ENCODE data around the gene MIB2. TPM values are rescaled to one million over a fixed set of nuclear protein-coding genes. Genes with fewer than 3 reads are reported as not detected.

The MIB2 gene
- total and polyA plus RNA-seq, 2 of the 4 experiments (the other 2 are of a cell fraction): 17.2 to 47.8 TPM

DNA sequence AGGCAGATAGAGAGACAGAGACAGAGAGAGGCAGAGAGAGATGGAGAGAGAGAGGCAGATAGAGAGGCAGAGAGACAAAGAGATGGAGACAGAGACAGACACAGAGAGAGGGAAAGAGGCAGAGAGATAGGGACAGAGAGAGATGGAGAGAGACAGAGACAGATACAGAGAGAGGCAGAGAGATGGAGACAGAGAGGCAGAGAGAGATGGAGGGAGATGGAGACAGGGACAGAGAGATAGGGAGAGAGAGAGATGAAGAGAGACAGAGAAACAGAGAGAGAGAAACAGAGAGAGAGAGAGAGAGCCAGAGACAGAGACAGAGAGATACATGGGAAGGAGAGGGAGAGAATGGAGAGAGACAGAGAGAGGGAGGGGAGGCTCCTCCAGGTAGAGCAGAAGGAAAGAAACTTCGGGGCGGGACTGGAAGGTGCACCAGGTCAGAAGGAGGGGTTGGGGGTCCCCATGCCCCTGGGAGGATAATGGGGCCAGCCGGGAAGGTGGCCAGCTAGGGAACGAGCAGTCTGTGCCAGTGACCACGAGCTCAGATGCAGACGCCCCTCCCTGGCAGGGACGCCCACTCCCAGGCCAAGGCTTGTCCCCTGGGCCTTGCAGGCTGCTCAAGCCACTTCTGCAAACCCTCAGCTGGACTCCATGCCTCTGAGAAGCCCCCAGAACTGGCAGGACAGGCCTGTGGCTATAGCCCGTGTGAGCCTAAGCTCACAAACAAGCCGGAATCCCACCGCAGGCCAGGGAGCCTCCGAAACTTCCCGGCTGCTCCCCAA is 18.6 kb upstream of the MIB2 start:
- no peak overlapping the region for H3K4ac ChIP-seq (ENCODE audit: low read depth, low read length)
- H2AK9ac ChIP-seq (replicated peaks; ENCODE audit: low read depth, low read length, poor library complexity): no peak overlapping the region
- H2AFZ ChIP-seq (replicated peaks; ENCODE audit: low read length, poor library complexity): peak overlapping the region; percentile 14
- no peaks in the 10 kb centered on the region for H3K9me1 ChIP-seq (ENCODE audit: insufficient read depth, low read length)
- POLR2A ChIA-PET (ENCODE audit: unreplicated experiment): no interaction called here
- H3K9ac ChIP-seq (ENCODE audit: low read depth, low read length): no peak overlapping the region
- TF ChIP-seq ELK1 (IDR thresholded peaks at IDR 0.05; ENCODE audit: borderline replicate concordance, low read depth, low read length) (no peak), MXI1 (IDR thresholded peaks at IDR 0.05; ENCODE audit: borderline replicate concordance, low read depth, low read length) (no peak), SMC3 (IDR thresholded peaks at IDR 0.05; ENCODE audit: low read depth, low read length) (no peak), BHLHE40 (IDR thresholded peaks at IDR 0.05; ENCODE audit: low read depth, low read length) (no peak), NFE2L2 (IDR thresholded peaks at IDR 0.05; ENCODE audit: low read depth, low read length) (no peak), USF2 (IDR thresholded peaks at IDR 0.05; ENCODE audit: low read depth, low read length) (no peak), CHD1 (IDR thresholded peaks at IDR 0.05; ENCODE audit: low read depth, low read length) (no peak)
- TF ChIP-seq, protein P1, sequence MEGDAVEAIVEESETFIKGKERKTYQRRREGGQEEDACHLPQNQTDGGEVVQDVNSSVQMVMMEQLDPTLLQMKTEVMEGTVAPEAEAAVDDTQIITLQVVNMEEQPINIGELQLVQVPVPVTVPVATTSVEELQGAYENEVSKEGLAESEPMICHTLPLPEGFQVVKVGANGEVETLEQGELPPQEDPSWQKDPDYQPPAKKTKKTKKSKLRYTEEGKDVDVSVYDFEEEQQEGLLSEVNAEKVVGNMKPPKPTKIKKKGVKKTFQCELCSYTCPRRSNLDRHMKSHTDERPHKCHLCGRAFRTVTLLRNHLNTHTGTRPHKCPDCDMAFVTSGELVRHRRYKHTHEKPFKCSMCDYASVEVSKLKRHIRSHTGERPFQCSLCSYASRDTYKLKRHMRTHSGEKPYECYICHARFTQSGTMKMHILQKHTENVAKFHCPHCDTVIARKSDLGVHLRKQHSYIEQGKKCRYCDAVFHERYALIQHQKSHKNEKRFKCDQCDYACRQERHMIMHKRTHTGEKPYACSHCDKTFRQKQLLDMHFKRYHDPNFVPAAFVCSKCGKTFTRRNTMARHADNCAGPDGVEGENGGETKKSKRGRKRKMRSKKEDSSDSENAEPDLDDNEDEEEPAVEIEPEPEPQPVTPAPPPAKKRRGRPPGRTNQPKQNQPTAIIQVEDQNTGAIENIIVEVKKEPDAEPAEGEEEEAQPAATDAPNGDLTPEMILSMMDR (conservative IDR thresholded peaks at IDR 0.05; ENCODE audit: low read depth, low read length): no peak
- no peak overlapping the region for H4K5ac ChIP-seq (ENCODE audit: low read depth, low read length)
- no peak overlapping the region for H3K14ac ChIP-seq (replicated peaks; ENCODE audit: low read depth, low read length)
- no peak overlapping the region for H4K91ac ChIP-seq (ENCODE audit: insufficient read depth, low read depth, low read length)
- CTCF ChIA-PET: no interaction called here
- H3K79me1 ChIP-seq (ENCODE audit: low read depth in 1 of 2, low read length in 2 of 2): no peaks in the 10 kb centered on the region
- intact Hi-C loops (cut with micrococcal nuclease): no loop called here
- H2BK20ac ChIP-seq (ENCODE audit: low read depth, low read length): no peak overlapping the region
- 30% methylated on average over 12 of the region's 12 CpGs; no CpG with 5 or more reads in 1 of the 2 experiments for WGBS, 2 experiments (ENCODE audit: extremely low coverage in 2 of 2, insufficient read length in 1 of 2)
- H3K23ac ChIP-seq (ENCODE audit: low read depth, low read length): no peak overlapping the region
- no peaks in the 10 kb centered on the region for H3K36me3 ChIP-seq (ENCODE audit: control insufficient read depth, insufficient read depth, low read length)
- no peaks in the 10 kb centered on the region for H3K9me3 ChIP-seq (ENCODE audit: control insufficient read depth, insufficient read depth, low read length)
- no peak overlapping the region for H3K18ac ChIP-seq (ENCODE audit: low read depth, low read length)
- no peak overlapping the region for H4K8ac ChIP-seq (ENCODE audit: low read depth in 2 of 2, low read length in 2 of 2)
- H2BK120ac ChIP-seq (ENCODE audit: low read depth, low read length): no peak overlapping the region
- H4K20me1 ChIP-seq (ENCODE audit: insufficient read depth, low read length): no peaks in the 10 kb centered on the region
- no TSS peak for BruUV-seq (replicated peaks)
- H2AK5ac ChIP-seq (ENCODE audit: low read depth, low read length): no peak overlapping the region
- no peak for DNase-seq
- peaks cover 10% of the 10 kb centered on the region; the same call in 1 of the 2 replicates for H3K4me1 ChIP-seq (ENCODE audit: control insufficient read depth, insufficient read depth, low read length)
- dilution Hi-C loops (cut with HindIII; ENCODE audit: low sequenced_read_pairs, unreplicated experiment): no loop called here
- H2BK5ac ChIP-seq (ENCODE audit: low read depth, low read length, poor library complexity, severe bottlenecking): no peak overlapping the region
- H3K27ac ChIP-seq (ENCODE audit: insufficient read depth, low read length): no peak overlapping the region
- no peak overlapping the region for H2BK15ac ChIP-seq (ENCODE audit: low read depth, low read length)
- no peak overlapping the region for H3K56ac ChIP-seq (ENCODE audit: extremely low read depth, insufficient read depth, low read length)
- H3K27me3 ChIP-seq (ENCODE audit: control insufficient read depth, insufficient read depth, low read length): peaks cover 24% of the 10 kb centered on the region
- no peak overlapping the region for H3K4me3 ChIP-seq (ENCODE audit: insufficient read depth, low read depth, low read length)
- ATAC-seq (ENCODE audit: low read depth): no peak
- in situ Hi-C loops (cut with MboI; ENCODE audit: low sequenced_read_pairs): no loop called here
- H3K4me2 ChIP-seq (ENCODE audit: low read depth, low read length): no peak overlapping the region
